Left kidney (tissue), 2 donors: ENCODE measurements around the gene SGK1. TPM values are rescaled to one million over a fixed set of nuclear protein-coding genes. Genes with fewer than 3 reads are reported as not detected.
"Not testable (repeated sequence)": the region's sequence is repeated elsewhere in the genome, so short reads cannot be mapped to it uniquely, and the experiment has no call there.

Experiments
- DNase-seq: peaks from one replicate; pipeline ENCODE4 v3.0.0-alpha.2; 2013
- polyA plus RNA-seq: library from polyadenylated mRNA; unstranded; fragments of 120-200 nt; gene quantifications from one replicate; pipeline ENCODE4 v1.2.1, GENCODE V29; 2013; ENCODE audit not compliant: insufficient read length

Gene SGK1
- polyA plus RNA-seq, 1 donor, result 88.6 TPM

DNA sequence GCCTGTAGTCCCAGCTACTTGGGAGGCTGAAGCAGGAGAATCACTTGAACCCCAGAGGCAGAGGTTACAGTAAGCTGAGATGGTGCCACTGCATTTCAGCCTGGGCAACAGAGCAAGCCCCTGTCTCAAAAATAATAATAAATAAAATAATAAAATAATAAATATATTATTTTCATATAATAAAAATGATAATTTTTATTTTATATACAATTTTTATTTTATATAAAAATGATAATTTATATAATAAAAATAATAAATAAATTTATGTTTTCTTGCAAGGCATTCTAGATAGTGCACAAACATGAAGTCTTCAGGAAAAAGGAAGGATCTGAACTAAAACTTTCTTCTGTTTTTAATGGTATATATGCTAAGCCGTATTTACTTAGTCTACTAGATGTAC is 12.6 kb upstream of the SGK1 start:
- DNase-seq, result no peak

DNA sequence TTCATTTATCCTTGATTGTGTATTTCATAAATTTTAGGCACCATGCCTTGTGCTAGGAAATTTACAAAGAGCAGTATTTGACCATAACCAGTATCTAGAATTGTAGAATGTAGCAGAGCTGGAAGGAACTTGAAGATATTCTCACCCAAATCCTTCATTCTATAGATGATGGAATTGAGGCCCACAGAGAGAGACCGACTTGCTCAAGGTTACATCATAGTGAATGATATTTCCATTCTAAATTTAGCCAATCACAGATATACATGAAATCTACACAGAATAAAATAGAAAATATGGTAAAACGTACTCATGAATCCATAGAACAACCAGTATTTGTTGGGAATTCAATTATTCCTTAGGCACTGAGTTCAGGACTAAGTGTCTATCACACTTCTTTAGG is 10.9 kb upstream of the SGK1 start:
- DNase-seq, result no peak

DNA sequence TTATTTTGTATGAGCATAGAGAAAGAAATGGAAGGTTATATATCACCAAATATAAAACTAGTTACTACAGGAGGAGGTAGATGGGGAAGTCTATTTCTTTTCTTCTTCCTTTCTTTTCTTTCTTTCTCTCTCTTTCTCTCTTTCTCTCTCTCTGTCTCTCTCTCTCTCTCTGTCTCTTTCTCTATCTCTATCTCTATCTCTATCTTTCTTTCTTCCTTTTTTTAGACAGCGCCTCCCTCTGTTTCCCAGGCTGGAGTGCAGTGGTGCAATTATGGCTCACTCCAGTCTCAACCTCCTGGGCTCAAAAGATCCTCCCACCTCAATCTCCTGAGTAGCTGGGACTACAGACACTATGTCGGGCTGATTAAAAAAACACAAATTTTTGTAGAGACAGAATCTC is 10.2 kb upstream of the SGK1 start:
- no peak for DNase-seq

DNA sequence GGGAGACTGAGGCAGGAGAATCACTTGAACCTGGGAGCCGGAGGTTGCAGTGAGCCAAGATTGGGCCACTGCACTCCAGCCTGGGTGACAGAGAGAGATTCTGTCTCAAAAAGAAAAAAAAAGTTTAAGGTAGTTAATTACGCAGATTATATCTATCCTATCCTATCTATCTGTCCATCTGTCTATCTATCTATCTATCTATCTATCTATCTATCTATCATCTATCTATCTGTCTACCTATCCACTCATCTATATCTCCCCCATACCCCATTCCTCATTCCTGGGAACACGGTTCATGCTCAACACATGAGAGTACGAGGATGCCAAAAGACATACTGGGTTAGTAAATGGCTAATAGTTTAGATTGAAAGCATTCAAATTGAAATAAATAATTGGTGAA is 8.3 kb upstream of the SGK1 start:
- DNase-seq, result not testable (repeated sequence)

DNA sequence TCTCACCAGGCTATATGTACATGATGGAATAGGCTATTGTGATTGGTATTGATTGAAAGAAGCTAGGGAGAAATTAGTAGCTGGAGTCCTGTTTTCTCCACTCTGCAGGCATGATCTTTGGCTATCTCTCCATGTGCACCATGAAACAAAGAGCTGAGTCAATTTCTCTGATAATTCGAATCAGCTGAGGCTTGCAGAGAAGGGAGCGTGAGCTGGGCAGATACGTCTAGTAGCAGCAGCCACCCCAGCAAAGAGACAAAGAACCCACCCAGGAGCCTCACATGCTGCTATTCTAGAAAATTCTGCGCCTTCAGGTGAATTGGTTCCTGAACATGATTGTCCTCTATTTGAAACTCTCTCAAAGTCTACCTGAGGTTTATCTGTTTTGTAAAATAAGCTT is 6.9 kb upstream of the SGK1 start:
- no peak for DNase-seq

DNA sequence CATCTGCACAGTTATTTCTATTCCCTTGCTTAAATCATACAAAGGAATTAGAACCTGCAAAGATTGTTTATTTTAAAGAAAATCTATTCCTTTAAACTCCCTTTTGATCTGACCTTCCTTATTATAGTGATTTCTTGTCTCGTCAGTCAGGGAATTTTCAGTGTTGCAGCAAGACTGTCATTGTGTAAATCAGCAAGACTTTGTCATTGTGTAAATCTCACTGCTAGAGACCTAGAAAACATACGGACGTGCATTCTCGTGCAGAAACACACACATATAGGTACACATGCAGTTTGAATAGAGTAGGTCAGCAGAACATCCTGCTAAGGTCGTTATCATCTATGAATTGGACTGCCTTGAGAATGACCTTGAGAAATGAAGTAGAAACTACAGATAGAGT is 6.2 kb upstream of the SGK1 start:
- DNase-seq, result no peak

DNA sequence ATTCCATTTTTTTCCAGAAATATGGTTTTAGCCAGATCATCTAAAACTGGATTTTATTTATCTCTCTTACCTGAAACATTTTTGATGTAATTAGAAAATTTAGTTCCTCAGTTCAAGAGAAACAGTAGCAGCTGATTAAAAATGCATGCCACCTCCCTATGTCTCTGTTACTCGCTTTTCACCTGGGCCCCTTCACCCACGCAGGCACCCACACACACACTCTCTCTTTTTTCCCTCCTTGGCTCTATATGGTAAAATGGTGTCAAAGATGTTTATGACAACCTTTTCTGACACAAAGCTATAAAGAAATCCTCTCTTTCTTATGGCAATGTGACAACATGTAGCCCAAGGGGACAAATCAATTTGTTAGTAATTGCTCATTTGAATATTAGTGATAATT is 5.8 kb upstream of the SGK1 start:
- DNase-seq, result no peak

DNA sequence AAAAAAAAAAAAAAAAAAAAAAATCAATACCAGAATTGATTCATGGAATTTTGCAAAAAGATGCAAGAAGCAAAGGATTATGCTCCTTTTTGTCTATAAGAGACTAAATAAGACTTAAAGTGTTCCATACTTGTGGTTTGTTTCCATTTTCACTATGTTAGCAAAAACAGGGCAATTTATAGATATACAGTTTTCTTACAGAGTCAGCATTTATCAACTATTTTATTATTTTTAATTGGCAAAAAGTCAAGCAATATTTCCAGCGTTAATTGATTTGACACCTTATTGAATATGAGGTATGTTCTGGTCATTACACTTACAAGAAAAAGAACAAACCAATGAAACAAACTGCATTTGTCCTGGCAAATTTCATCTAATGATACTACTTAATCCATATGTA is 5.4 kb upstream of the SGK1 start:
- no peak for DNase-seq

DNA sequence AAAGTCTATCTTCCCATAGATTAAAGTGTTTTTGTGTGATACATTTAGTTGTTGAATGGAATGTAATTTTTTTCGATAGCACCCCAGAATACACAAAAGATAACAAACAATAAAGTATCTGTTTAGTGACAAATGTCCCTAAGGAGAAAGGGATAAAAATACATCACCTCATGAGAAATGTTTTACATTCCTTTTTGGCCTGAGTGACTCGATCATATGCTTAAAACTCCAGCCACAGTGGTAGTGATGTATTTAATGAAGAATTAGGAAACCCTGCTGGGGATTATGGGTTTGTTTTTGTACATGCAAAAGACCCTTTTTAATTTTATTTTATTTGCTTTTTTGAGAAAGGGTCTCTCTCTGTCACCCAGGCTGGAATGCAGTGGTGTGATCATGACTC is 4.3 kb upstream of the SGK1 start:
- no peak for DNase-seq

DNA sequence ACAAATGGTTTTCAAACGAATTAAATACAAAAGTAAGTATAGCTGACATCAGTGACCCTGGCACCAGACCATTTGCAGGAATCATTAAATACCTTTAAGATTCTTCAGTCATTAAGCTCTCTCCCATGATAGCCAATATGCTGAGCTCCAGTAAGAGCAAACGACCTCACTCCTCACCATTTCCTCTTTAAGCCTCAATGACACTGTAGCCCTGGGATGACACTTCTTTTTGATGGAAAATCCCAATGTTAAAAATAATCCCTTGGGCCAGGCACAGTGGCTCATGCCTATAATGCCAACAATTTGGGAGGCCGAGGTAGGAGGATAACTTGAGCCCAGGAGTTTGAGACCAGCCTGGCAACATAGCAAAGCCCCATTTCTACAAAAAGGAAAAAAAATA is 3.3 kb upstream of the SGK1 start:
- DNase-seq, result no peak

DNA sequence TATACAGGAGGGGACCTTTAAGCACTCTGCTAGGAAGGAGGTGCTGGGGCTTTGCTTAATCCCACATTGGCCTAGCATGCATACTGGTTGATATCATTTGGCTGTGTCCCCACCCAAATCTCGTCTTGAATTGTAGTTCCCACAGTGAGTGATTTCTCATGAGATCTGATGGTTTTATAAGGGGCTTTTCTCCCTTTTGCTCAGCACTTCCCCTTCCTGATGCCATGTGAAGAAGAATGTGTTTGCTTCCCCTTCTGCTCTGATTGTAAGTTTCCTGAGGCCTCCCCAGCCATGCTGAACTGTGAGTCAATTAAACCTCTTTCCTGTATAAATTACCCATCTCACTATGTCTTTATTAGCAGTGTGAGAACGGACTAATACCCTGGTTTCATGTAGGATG is 1.8 kb upstream of the SGK1 start:
- DNase-seq, result not testable (repeated sequence)

DNA sequence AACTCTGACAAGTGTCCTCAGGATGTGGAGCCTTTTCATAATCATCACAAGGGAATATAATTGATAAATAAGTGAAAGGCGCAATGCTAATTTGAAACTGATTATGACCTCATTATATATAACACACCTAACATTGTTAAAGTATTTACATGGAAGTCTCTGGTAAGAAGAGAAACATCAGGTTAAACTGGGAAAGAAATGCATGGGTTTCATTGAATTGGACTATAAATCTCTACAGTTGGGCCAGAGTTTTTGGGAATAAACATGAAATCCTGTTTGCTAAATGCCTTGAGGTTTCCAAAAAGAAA is 1.0 kb upstream of the SGK1 start:
- no peak for DNase-seq

DNA sequence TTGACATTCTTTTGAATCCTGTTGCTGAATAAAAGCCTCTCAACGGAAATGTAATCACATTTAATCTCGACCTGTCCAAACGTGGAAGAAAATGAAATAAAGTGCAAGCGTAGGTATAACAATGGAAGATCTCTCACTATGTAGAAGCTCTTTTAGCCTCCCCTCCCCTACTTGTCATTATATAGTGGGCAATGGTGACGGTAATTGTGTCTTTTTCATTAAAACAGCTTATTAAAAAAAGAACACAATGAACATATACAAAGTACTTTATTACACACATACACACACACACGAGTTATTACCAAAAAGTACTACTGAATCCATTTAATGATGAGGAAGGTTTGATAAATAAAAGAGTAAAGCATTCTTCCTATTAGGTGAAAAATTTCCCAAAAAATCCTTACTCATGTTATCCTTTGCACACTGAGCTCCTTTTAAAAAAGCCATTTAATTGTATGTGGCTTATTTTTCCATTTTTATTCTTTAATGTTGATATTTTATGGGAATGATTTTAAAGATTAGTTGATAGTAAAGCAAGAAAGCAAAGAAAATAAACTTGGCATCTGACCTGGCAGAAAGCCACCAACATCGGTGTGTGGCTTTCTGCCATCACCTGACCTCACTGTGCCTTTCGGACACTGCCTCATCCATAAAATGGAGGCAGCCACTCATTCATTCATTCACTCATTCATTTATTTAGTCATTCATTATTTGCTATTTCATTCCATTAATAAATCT is 493 bp upstream of the SGK1 start:
- DNase-seq, result no peak

DNA sequence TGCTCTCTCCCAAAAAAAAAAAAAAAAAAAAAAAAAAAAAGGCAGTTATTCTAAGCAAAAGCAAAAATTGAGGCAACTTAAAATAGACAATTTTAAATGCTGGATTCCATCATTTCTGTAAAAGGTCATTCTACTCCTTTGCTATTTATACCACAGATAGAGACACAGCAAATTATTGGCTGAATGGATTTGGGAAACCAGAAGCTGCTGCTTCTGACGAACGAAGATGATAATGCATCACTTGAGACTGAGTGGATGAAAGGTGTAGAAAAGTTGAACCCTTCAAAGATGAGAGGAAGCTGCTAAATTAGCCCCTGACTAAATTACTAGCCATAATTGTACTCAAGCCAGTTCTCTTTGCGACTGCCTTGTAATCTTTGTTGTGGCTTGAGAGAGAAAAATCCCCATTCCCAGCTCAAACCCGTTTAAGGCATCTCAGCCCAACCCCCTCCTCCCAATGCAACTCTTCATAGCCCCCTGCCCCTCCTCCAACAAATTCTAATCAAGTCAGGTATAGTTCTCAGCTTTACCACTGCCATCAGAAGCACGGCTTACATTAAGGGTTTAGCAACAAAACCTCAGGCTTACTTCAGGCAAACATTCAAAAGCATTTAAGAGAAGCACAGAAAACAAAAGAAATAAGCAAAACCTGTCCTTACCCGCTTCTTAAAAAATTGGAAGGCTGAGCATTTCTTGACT is 1.0 kb downstream of the SGK1 start:
- DNase-seq, result no peak

DNA sequence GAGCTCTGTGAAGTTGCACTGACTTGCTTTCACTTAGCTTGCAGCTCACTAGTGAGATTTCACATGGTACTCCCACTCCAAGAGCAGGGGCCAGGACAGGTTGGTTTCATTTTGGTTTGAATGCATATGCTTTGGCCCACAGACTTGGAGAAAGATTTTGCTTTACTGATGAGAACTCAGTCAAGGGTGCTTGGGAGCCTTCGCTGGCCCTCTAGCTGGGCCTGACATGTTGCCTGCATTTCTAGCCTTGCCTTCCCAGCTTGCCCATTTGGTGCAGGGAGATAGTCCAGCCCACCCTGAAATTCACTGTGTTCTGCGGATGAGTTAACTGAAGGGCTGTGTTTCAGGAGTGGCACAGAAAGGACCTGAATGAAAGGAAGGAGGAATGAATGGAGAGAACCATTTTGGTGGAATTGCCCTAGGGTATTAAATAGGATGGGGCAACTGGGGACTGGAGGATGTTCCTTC is 1.9 kb downstream of the SGK1 start:
- DNase-seq, result no peak

DNA sequence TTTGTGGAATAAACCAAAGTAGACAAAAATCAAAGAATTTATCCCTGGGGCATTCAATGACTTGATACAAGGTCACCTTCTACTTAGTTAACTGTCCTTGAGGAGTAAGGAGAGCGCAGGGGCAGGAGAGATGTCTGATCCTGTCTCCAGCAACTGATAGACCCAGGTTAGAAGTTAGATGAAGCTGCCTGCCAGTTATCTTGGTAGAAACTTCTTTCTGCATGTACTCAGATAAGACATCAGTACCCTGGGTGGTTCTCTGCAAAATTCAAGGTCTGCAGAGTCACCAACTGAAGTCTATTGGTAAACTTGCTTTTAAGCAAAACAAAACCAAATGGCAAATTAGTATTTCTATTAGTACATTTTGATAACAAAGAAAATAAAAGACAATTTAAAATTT is 2.7 kb downstream of the SGK1 start:
- no peak for DNase-seq

DNA sequence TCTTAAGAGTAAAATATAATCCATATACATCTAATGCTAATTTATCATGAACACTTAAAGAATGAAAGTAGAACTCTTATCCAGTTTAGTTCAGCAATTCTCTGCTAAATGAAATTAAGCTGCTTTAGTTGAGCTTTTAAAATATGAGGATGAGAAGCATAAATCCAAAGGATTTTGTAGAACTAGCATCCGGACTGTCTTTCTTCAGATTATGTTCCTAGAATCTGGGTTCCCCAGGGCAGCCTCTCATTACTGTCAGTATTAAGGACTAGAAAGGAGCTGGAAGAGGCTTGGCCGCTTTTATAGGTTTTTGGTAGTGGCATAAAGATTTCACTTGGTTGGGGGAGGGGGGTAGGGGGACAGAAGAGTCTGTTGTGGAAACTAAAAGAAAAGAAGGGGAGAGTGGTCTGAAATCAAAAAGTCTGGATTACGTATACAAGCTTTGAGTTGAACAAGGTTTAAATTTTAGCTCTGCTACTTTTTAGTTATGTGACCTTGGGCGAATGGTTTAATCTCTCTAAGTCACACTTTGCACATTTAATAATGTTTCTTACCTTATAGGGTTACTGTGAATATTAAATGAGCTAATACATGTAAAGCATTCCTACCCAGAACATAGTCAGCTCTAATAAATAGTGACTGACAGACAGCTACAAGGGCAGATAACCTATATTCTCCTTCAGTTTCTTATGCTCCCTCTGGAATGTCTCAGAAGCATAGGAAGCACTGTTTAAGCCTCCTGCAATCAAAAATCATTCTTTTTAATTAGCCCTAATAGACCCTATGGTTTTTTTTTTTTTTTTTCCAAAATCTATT is 3.7 kb downstream of the SGK1 start:
- DNase-seq, result no peak

DNA sequence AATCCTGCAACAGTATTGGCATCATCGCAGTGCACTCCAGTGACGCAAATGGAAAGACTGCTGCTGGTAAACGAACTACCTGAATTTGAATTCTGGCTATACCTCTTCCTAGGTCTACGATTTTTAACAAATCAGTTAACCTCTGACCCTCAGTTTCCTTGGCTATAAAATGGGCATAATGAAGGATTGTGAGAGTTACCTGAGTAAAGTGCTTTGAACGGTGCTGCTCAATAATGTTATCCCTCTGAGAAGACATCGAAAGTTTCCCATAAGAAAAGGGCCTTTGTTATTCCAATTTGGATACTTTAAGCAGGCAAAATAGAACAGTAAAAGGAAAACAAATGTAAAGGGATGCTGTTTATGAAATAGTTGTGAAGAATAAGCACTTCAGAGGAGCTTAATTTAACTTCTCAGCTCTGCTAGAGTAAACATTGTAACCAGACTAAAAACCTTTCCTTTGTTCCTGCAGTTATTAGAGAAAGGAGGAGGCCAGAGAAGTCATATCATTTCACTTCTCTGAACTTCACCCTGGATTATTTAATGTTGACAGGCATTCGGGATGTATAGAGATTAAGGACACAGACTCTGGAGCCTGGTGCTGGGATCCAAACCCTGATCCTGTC is 5.8 kb downstream of the SGK1 start:
- DNase-seq, result no peak

DNA sequence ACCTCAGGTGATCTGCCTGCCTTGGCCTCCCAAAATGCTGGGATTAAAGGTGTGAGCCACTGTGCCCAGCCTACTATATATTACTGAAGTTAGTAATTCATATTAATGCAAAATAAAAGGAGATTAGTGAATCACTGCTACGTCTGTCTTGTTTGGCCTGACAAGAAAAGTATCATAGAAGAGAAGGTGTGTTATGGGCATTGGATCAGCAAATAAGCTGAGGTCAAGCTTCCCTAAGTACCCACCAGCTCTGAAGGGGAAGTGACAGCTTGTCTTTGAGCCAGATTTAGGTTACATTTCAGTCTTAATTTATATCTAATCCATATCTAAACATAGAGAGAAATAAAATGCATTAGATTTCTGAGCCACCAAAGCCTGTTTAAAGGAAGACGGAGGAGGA is 7.1 kb downstream of the SGK1 start:
- DNase-seq, result no peak

DNA sequence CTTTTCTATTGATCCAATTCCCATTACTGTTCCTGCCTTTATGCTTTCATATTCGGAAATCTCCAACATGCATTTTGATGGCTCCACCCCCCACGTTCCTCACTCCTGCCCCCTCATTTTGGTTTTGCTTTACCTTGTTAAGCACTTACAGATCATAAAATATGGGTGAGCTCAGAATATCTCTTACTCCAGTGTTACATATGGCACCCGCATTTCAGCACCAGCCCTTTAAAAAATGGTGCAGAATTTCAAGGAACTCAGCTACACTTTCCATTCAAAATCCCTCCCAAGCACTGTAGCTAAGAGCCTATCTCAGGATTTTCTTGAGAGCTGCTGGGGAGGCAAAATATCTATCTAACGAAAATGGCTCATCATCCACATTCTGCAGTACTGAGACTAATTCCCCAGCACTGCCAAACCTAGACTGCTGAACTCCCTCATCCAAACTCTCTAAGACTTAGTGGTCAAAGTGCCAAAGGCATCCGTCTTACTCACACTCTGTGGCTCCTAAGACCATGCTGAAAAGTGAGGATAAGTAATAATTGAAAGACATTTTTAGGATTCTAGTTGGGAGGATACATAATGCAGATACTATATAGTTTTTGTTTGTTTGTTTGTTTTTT is 7.8 kb downstream of the SGK1 start:
- no peak for DNase-seq

DNA sequence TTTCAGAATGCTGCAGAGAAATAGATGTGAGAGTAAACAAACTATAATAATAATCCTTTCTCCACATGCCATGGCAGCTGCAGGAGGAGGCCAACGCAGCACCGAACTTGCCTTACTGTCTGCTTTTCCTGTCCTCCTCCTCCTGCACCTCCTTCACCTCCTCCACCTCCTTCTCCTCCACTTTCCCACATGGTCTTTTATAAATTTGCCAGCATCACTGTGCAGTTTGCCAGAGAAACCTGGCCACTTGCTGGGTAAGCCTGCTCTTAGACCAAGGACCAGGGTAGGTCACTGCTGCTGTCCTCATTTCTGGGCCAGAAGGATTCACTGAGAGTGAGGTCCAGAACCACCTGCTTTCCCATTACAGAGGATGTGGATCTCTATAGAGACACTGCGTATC is 8.7 kb downstream of the SGK1 start:
- no peak for DNase-seq

DNA sequence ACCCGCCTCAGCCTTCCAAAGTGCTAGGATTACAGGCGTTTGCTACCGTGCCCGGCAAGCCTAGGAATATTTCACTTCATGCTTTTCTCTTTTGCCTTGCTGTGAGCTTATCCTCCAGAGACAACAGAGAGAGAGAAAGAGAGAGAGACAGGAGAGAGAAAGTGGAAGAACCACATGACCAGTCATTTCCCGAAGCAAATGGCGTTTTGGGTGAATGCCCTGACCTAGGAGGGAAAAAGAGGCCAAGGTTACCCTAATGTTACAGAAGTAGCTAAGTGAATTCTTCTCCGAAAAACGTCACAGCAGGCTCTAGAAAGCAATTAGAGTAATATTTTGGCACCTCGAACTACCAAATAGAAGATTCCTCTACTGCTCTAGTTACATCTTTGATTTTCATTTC is 9.1 kb downstream of the SGK1 start:
- DNase-seq, result no peak
